Heart right ventricle (tissue), 16 donors: ENCODE data around the gene PEMT. TPM values are rescaled to one million over a fixed set of nuclear protein-coding genes. Genes with fewer than 3 reads are reported as not detected.

Experiments used
- ATAC-seq, 8 donors: fragments of 200-7000 bp; cut with Tn5 transposase; one replicate each; pipeline ENCODE4 v1.9.1; 2020; ENCODE audit warnings: mild to moderate bottlenecking in 8 of 8, moderate library complexity in 8 of 8, moderate number of reproducible peaks in 1 of 8
- DNase-seq, 2 donors: peaks; one replicate each; pipeline ENCODE4 v3.0.0-alpha.2; 2020
- H3K27ac ChIP-seq, 10 donors: fragments of 200-600 bp; sonication (generic) in 2 of 10; one replicate each; pipeline versions ENCODE4 v1.5.0 to v1.8.0; 2020 to 2022; ENCODE audit warnings: mild to moderate bottlenecking in 3 of 10
- H3K27me3 ChIP-seq, 7 donors: fragments of 200-600 bp; one replicate each; pipeline ENCODE4 v1.8.0; 2021 to 2022; ENCODE audit warnings: mild to moderate bottlenecking in 2 of 7
- H3K36me3 ChIP-seq, 9 donors: fragments of 200-600 bp; sonication (generic) in 1 of 9; one replicate each; pipeline versions ENCODE4 v1.5.0 to v1.8.0; 2020 to 2022; ENCODE audit warnings: mild to moderate bottlenecking in 2 of 9
- H3K4me1 ChIP-seq, 9 donors: fragments of 200-600 bp; sonication (generic) in 1 of 9; one replicate each; pipeline versions ENCODE4 v1.5.0 to v1.8.0; 2020 to 2022; ENCODE audit warnings: mild to moderate bottlenecking in 4 of 9
- H3K4me3 ChIP-seq, 10 donors: fragments of 200-600 bp; sonication (generic) in 2 of 10; one replicate each; pipeline versions ENCODE4 v1.5.0 to v1.8.0; 2020 to 2022; ENCODE audit warnings: mild to moderate bottlenecking in 7 of 10, moderate library complexity in 2 of 10
- H3K9me3 ChIP-seq, 11 donors: fragments of 200-600 bp in 10 of 11; sonication (generic) in 2 of 11; one replicate each; pipeline versions ENCODE4 v1.5.0 to v1.8.0; 2013 to 2022; ENCODE audit warnings: mild to moderate bottlenecking in 2 of 11, control low read depth in 1 of 11, moderate library complexity in 1 of 11
- CTCF ChIP-seq, 9 donors: fragments of 200-600 bp; sonication (generic) in 2 of 9; IDR thresholded peaks; one replicate each; pipeline versions ENCODE4 v1.5.0 to v1.8.0; 2021 to 2022; ENCODE audit warnings: antibody characterized with exemption in 9 of 9, mild to moderate bottlenecking in 5 of 9, moderate library complexity in 1 of 9
- WGBS, 2 donors: extraction: QIAGEN DNeasy Blood & Tissue Kit; methylation state at CpG; one replicate each; pipeline ENCODE4 v1.1.7; 2013; ENCODE audit warnings: inconsistent platforms in 1 of 2; 5-methylcytosine and 5-hydroxymethylcytosine counted together
- intact Hi-C, 10 donors: fragments of 100-400 bp; cut with DNase I; formaldehyde crosslinking; loops; one replicate each; pipeline versions ENCODE4 v1.11.1 to v1.14.2; 2022
- polyA plus RNA-seq, 2 donors: library from polyadenylated mRNA; stranded (reverse); fragments of 200-250 nt; gene quantifications; one replicate each; pipeline ENCODE4 v1.2.3, GENCODE V29; 2013
- total RNA-seq, 10 donors: library from RNA; stranded (reverse); fragmentation: NEBNext Ultra II Directional in 3 of 10; extraction: Animal tissue kit (Norgen Biotek cat#: 25700) in 3 of 10; gene quantifications; one replicate each; pipeline versions ENCODE4 v1.2.1 to v1.2.4, GENCODE V29; 2021 to 2023
- donor health status: Arrhythmogenic right ventricular cardiomyopathy.
- donor health status: ischemic (EF 13 %, LVEDD 7.1; RV severe dilation, severe dysfunction).
- donor health status: healthy with polysubstance abuse.
- donor health status: DM: no; HTN: yes; CAD: no.
- donor health status: DM: no; HTN: no; CAD: no.
- donor health status: ischemic (EF 25% LVEDD 6.9; RV normal size, moderate dysfunction).
- donor health status: ischemic (EF 25% LVEDD 5.7; RV mildly dilated, moderate dysfunction).
- donor health status: healthy.
- donor health status: DM: yes; HTN: yes; CAD: no.
- donor health status: Ischemic cardiomyopathy.
- donor health status: ischemic (EF 35%, LVEDD 5.7; RV mildly dilated, moderate dysfunction).
- donor health status: nonischemic (EF 11% LVEDD 7.7; RV severe dilation, severe dysfunction).
- donor health status: DM: yes; HTN: yes; CAD: no.
- donor health status: PGD.
- donor health status: ischemic (EF 29% LVEDD 5.4; RV normal size, mild dysfunction).
- donor health status: nonischemic (EF 23%, LVEDD 6.1; RV moderate dilation, normal function).

The PEMT gene
- total and polyA plus RNA-seq, 12 donors, result 13.5 to 55.2 (median 22.0) TPM

GRCh38 chr17:17514993-17515933, 76.2 kb downstream of the PEMT start:
- ATAC-seq, result peak in 1 of 8 donors; percentile 10
- Histone ChIP-seq H3K9me3 (no peaks in the 10 kb centered on the region), H3K36me3 (no peaks in the 10 kb centered on the region), H3K27ac (peak overlapping the region in 1 of 10 donors; percentile 38), H3K4me1 (peaks cover 0 to 4% (median 0%) of the 10 kb centered on the region in 9 donors), H3K4me3 (no peak overlapping the region), H3K27me3 (no peaks in the 10 kb centered on the region)
- intact Hi-C loops, result no loop called here
- no peak for TF ChIP-seq CTCF (IDR thresholded peaks at IDR 0.05)
- WGBS, 2 donors, result 89% methylated on average over 21 of the region's 21 CpGs
- DNase-seq, result peak in 1 of 2 donors; percentile 7

GRCh38 chr17:17514361-17514992, 77.0 kb downstream of the PEMT start:
- 94 to 95% methylated on average over 16 of the region's 16 CpGs for WGBS, 2 donors
- no peak overlapping the region for H3K27ac ChIP-seq
- H3K9me3 ChIP-seq, result no peaks in the 10 kb centered on the region
- no peaks in the 10 kb centered on the region for H3K36me3 ChIP-seq
- H3K4me3 ChIP-seq, result no peak overlapping the region
- no peak for TF ChIP-seq CTCF (IDR thresholded peaks at IDR 0.05)
- ATAC-seq (no peak), DNase-seq (no peak)
- intact Hi-C loops, result no loop called here
- no peaks in the 10 kb centered on the region for H3K27me3 ChIP-seq
- H3K4me1 ChIP-seq, result peaks cover 0 to 4% (median 0%) of the 10 kb centered on the region in 9 donors

- no peaks in the 10 kb centered on the region for H3K27me3 ChIP-seq
- no peak for TF ChIP-seq CTCF (IDR thresholded peaks at IDR 0.05)
- no peak for ATAC-seq
- no peaks in the 10 kb centered on the region for H3K36me3 ChIP-seq
- no peaks in the 10 kb centered on the region for H3K9me3 ChIP-seq
- WGBS, 2 donors, result 97% methylated on average over 7 of the region's 7 CpGs
- H3K27ac ChIP-seq, result no peak overlapping the region
- no peak overlapping the region for H3K4me3 ChIP-seq
- peaks cover 0 to 4% (median 0%) of the 10 kb centered on the region in 9 donors for H3K4me1 ChIP-seq
- DNase-seq, result no peak
- intact Hi-C loops, result no loop called here
Measured at GRCh38 chr17:17513626-17514025, 77.9 kb downstream of the PEMT start.

GRCh38 chr17:17512866-17513265, 78.6 kb downstream of the PEMT start:
- Histone ChIP-seq H3K4me3 (no peak overlapping the region), H3K27ac (no peak overlapping the region), H3K36me3 (no peaks in the 10 kb centered on the region), H3K4me1 (peaks cover 0 to 4% (median 0%) of the 10 kb centered on the region in 9 donors), H3K27me3 (no peaks in the 10 kb centered on the region), H3K9me3 (no peaks in the 10 kb centered on the region)
- ATAC-seq, result no peak
- 97% methylated on average over 5 of the region's 5 CpGs for WGBS, 2 donors
- no peak for TF ChIP-seq CTCF (IDR thresholded peaks at IDR 0.05)
- DNase-seq, result no peak
- intact Hi-C loops, result no loop called here
